CD4-positive, alpha-beta T cell treated with Interleukin-21 for 1 hour (primary cell): ENCODE data around the gene GGT5.
A peak's percentile ranks its signal among the peaks of the same experiment; 100 is the strongest.

Source experiments
- DNase-seq: peaks from one replicate; pipeline ENCODE4 v3.0.0-alpha.2; 2020

The GGT5 gene

GRCh38 chr22:24181996-24182899, 62.6 kb downstream of the GGT5 start:
- DNase-seq: no peak

- DNase-seq: no peak
Observed at GRCh38 chr22:24181088-24181995, 63.5 kb downstream of the GGT5 start, which contains the start of gene SUSD2. TSS of gene SUSD2 (plus strand) at chr22:24181487. CDS start at chr22:24181520, 33 bp downstream.

GRCh38 chr22:24180316-24181087, 64.4 kb downstream of the GGT5 start:
- no peak for DNase-seq

- DNase-seq: no peak
Observed at GRCh38 chr22:24179478-24180210, 65.2 kb downstream of the GGT5 start.

GRCh38 chr22:24178502-24179440, 66.1 kb downstream of the GGT5 start:
- DNase-seq: no peak

- no peak for DNase-seq
Observed at GRCh38 chr22:24178021-24178431, 66.9 kb downstream of the GGT5 start.

- DNase-seq: no peak
Observed at GRCh38 chr22:24177456-24177855, 67.4 kb downstream of the GGT5 start.

GRCh38 chr22:24177045-24177444, 67.8 kb downstream of the GGT5 start:
- DNase-seq: no peak

GRCh38 chr22:24176630-24177029, 68.3 kb downstream of the GGT5 start:
- DNase-seq: no peak

GRCh38 chr22:24176040-24176439, 68.8 kb downstream of the GGT5 start:
- no peak for DNase-seq

- peak; percentile 67 for DNase-seq
Observed at GRCh38 chr22:24175160-24175808, 69.6 kb downstream of the GGT5 start.

- no peak for DNase-seq
Observed at GRCh38 chr22:24171822-24172221, 73.1 kb downstream of the GGT5 start.

GRCh38 chr22:24170632-24171031, 74.2 kb downstream of the GGT5 start:
- DNase-seq: no peak

GRCh38 chr22:24170188-24170587, 74.7 kb downstream of the GGT5 start:
- DNase-seq: no peak
